DMS 273 treated with DMSO at 0.1 percent for 48 hours (cell line): ENCODE data around the gene PDE6H.

Source experiments
- DNase-seq: peaks from one replicate; lab custom pipeline; 2025; lab: John Stamatoyannopoulos, UW

The PDE6H gene

GRCh38 chr12:14951851-14952250, 21.0 kb upstream of the PDE6H start:
- DNase-seq: no peak

- DNase-seq: no peak
Observed at GRCh38 chr12:14952299-14952921, 20.4 kb upstream of the PDE6H start.

- DNase-seq: no peak
Observed at GRCh38 chr12:14953752-14954151, 19.1 kb upstream of the PDE6H start.

GRCh38 chr12:14954269-14954668, 18.6 kb upstream of the PDE6H start:
- no peak for DNase-seq

GRCh38 chr12:14956024-14956891, 16.6 kb upstream of the PDE6H start:
- no peak for DNase-seq

- no peak for DNase-seq
Observed at GRCh38 chr12:14956905-14957304, 15.9 kb upstream of the PDE6H start.

- DNase-seq: no peak
Observed at GRCh38 chr12:14957551-14958168, 15.2 kb upstream of the PDE6H start.

- DNase-seq: no peak
Observed at GRCh38 chr12:14958361-14959125, 14.3 kb upstream of the PDE6H start.

- no peak for DNase-seq
Observed at GRCh38 chr12:14959126-14959440, 13.8 kb upstream of the PDE6H start.

- DNase-seq: no peak
Observed at GRCh38 chr12:14959463-14959862, 13.4 kb upstream of the PDE6H start.

GRCh38 chr12:14959916-14960496, 12.8 kb upstream of the PDE6H start:
- no peak for DNase-seq

GRCh38 chr12:14960548-14961465, 12.0 kb upstream of the PDE6H start:
- DNase-seq: no peak

GRCh38 chr12:14961466-14962152, 11.2 kb upstream of the PDE6H start, which contains the start of gene ARHGDIB:
ARHGDIB (minus strand) TSS chr12:14961601; CDS start chr12:14950712, 10,889 bp downstream.
- no peak for DNase-seq

GRCh38 chr12:14962153-14962539, 10.7 kb upstream of the PDE6H start:
- no peak for DNase-seq

GRCh38 chr12:14962797-14963196, 10.0 kb upstream of the PDE6H start:
- no peak for DNase-seq

GRCh38 chr12:14963520-14963919, 9.3 kb upstream of the PDE6H start:
- no peak for DNase-seq

GRCh38 chr12:14964406-14964805, 8.4 kb upstream of the PDE6H start:
- no peak for DNase-seq

- no peak for DNase-seq
Observed at GRCh38 chr12:14965221-14965620, 7.6 kb upstream of the PDE6H start.

- no peak for DNase-seq
Observed at GRCh38 chr12:14968478-14968877, 4.4 kb upstream of the PDE6H start.

GRCh38 chr12:14970473-14970872, 2.4 kb upstream of the PDE6H start:
- no peak for DNase-seq
